Activated naive CD4-positive, alpha-beta T cell (primary cell): ENCODE measurements around the gene DEK.
A peak's percentile ranks its signal among the peaks of the same experiment; 100 is the strongest.
"Not testable (repeated sequence)": the region's sequence is repeated elsewhere in the genome, so short reads cannot be mapped to it uniquely, and the experiment has no call there.

Experiments used
- DNase-seq, 4 experiments: peaks; one replicate each; lab custom pipeline; 2025; lab: John Stamatoyannopoulos, UW

Gene DEK, protein sequence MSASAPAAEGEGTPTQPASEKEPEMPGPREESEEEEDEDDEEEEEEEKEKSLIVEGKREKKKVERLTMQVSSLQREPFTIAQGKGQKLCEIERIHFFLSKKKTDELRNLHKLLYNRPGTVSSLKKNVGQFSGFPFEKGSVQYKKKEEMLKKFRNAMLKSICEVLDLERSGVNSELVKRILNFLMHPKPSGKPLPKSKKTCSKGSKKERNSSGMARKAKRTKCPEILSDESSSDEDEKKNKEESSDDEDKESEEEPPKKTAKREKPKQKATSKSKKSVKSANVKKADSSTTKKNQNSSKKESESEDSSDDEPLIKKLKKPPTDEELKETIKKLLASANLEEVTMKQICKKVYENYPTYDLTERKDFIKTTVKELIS

GRCh38 chr6:18264219-18264922, at the start of gene DEK:
TSS of gene DEK (minus strand) at chr6:18264530. CDS start at chr6:18263987, 543 bp downstream.
- peak; percentile 52 to 71 (median 64) for DNase-seq

- DNase-seq, result no peak
These were observed 48.0 kb upstream of the DEK start for GRCh38 chr6:18312368-18312767.

- DNase-seq, result not testable (repeated sequence)
These were observed 45.7 kb upstream of the DEK start for GRCh38 chr6:18310010-18310409.

DNA sequence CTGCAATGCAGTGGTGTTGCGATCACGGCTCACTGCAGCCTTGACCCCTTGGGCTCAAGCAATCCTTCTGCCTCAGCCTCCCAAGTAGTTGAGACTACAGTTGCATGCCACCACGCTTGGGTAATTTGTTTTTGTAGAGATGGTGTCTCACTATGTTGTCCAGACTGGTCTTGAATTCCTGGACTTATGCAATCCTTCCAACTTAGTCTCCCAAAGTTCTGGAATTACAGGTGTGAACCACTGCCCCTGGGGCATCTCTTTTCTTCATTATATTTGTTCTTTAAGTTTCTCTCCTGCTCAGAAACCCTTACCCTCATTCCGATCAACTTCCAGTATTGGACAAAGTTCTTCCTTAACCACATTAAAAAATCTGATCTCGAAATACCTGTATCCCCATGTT, 44.7 kb upstream of the DEK start:
- no peak for DNase-seq

DNA sequence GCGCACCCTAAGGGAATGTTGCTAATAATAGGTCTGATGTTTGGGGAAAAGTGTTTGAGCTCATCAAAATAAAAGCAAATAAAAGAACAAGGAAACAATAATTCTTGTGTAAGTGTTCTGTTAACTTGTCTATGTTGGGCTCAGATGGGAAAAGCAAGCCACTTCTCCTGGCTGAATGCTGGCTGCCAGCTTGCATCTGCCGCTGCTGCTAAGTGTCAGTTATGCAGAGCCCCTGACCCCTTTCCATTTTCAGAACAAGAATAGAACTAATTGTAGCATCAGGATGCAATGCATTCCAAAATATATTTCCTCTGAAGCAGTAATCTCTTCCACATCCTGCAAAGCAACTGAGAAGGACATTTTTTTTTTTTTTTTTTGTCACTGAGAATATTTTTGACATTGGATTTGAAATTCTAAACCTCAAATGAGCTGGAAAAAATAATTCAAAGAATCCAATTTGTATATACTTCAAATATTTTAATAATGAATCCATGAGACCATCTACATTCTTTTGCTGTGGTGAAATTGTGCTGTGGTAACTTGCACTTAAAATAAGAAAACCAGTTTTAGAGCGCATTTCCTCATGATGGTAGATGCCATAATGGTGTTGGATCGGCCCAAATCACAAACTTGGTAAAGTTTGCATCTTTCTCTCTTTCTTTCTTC, 43.9 kb upstream of the DEK start:
- DNase-seq, result no peak

- no peak for DNase-seq
These were observed 42.6 kb upstream of the DEK start for GRCh38 chr6:18306977-18307376.

- DNase-seq, result no peak
These were observed 38.5 kb upstream of the DEK start for GRCh38 chr6:18302561-18303439.

DNA sequence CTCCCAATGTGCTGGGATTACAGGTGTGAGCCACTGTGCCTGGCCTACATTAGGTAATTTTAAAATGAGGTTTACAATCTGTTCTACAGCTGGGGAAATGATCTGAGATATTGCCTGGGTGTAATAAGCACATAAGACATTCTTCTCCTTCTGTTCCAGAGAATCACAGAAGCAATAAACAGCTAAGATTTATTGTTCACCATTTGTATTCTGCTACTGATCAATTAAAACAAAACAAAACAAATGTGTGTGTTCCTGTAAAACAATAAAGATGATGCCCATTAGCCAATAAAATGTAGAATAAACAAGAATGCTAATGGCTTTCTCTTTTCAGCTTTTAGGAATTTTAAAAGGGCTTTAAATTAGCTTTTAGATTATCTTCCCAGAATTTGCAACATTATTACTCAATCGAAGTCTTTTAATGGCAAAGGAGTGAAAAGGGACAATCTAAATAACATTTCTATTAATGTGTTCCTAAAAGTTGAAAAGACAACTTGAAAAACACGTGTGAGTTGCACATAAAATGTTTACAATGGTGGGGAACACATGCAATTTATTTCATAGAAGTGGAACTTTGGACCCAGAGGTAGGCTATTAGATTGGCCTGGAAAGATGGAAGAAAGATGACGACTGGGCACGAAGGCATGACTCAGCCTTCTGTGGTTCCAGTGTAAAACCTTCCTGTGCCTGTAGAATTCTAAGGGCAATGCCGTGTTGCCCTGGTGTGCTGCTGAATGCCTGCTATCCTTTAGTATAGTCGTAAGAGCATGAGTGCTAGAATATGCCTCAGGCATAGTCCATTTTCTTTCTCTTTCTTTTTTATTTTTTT, 29.0 kb upstream of the DEK start:
- DNase-seq, result no peak

GRCh38 chr6:18289283-18289682, 25.0 kb upstream of the DEK start:
- DNase-seq, result no peak

- no peak for DNase-seq
These were observed 19.9 kb upstream of the DEK start for GRCh38 chr6:18284261-18284660.

DNA sequence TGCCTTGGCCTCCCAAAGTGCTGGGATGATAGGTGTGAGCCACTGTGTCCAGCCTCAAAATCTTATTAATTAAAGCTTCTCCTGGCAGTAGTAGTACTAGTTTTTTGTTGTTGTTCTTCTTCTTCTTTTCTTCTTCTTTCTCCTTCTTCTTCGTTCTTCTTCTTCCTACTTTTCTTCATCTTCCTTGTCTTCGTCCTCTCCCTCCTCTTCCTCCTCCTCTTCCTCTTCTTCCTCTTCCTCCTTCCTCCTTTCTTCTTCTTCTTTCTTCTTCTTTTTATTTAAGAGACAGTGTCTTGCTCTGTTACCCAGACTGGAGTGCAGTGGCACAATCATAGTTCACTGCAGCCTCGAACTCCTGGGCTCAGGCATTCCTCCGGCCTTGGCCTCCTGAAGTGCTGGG, 17.2 kb upstream of the DEK start:
- DNase-seq, result no peak

DNA sequence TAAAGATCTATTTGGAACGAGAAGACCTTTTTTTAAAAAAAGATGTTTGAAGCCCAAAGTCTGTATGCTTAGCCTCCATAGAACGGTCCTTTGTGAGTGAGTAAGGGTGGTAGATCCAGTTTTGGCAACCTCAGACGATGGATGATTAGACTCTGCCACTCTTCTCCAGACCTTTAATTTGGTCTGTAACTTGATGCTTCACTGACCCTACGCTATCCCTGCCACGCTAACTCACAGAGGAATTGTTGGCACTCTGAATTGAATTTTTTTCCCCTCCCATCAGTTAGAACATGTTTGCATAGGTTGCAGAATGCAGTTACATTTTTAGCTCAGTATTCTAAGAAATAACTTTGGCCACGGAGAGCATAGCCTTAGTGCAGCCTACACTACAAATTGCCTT, 15.8 kb upstream of the DEK start:
- no peak for DNase-seq

DNA sequence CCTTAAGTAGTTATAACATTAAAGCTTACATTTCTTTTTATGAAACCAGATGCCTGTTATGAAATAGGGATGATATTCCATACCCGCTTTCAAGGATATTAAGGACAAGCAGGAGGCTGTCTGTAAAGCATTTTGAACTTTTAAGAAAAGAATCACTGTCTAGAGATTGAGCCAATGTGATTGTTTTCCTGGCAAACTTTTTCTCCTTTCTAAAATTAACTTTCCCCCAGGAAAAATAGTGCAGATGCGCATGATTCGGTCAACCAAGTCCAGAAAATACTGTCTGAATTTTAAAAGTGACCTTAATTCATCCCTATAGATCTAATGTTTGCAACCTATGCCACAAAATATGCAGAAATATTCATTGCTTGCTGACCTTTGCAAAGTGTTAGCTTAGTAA, 15.1 kb upstream of the DEK start:
- DNase-seq, result no peak

DNA sequence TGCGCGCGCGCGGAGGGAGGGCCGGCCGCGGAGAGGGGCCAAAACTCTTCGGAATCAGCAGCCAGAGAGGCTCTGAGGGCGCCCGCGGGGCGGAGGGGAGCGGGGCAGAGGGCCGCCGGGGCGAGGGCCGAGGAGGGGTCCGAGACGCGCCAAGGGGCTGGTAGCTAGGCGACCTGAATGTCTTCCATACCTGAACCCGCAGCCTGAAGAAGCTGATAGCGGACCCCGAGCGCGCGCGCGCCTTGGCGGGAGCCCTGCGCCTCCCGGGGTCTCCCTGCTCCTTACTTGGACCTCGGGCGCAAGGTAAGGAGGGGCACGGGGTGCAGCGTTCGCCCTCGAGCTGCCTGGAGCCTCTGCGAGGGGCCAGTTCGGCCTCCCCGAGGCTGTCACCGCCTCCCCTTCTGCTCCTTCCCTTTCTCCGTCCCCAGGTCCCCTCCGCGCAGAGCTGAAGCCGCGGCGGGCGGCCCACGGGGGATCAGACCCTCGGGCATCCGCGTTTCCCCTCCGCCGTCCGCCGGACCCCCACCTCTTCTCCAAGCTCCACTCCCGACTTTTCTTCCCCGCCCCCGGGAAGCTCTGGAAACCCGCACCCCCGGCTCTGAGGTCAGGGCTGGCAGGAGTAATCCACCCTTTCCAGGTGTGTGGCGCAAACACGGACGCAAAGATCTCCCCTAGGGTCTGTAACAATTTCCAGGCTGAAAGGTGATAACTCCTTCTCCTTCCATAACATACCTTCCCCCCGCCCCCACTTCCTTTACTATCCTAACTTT, 13.1 kb upstream of the DEK start:
- no peak for DNase-seq

DNA sequence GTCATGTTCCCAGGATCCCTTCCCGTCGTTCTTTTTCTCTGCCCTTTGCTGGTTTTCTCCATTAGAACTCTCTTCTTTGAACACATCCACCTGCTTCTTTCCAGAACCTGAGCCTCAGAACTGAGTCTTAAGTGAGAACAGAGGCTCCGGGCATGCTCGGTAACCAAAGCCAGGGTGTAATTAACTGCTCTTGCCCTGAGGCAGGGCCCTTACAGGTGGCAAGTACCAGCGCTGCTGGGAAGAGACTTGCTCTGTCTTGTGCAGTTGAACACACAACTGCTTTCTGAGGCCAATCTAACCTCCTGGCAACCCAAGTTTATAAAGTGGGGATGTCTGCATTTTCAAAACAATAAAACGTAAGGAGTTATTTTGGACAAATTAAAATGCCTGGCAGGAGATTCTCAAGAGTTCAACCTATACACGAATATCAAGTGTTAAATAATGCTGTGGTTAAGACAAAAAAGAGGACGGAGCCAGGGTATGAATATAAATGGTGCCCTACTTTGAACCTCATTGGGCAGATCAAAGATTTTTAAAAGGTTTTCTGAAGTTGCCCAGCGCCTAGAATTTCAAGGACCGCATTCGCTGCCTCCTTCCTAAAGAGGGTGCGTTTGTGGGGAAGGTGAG, 12.4 kb upstream of the DEK start:
- no peak for DNase-seq

DNA sequence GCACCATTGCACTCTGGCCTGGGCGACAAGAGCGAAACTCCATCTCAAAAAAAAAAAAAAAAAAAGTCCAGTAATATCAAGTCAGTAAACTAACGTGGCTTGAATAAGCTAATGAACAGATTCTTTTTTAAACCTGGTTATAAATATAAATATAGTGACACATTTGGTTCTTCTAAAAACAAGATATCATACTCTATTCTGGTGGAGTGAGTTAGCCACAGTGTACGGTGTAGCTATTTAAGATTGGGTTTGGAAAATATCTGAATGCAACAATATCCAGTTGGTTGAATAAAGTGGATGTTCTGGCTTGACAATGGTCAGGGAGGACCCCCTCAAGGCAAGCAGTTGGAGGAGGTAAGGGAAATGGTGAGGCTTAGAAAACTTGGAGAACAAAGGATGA, 5.9 kb upstream of the DEK start:
- DNase-seq, result no peak

DNA sequence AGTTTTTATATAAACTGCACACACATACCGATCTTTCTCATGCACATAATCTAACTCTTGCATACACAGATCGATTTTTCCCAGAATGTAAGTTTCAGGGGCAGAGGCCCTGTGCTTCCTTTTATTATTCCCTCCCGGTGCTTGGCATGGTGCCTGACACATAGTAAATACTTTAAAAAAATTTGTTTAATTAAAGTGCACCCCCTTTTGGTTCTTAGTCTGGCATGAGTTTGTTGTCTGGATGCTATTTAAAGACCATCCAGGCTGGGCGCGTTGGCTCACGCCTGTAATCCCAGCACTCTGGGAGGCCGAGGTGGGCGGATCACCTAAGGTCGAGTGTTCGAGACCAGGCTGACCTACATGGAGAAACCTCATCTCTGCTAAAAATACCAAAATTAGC, 5.4 kb upstream of the DEK start:
- no peak for DNase-seq

- no peak for DNase-seq
These were observed 4.9 kb upstream of the DEK start for GRCh38 chr6:18269253-18269652.

DNA sequence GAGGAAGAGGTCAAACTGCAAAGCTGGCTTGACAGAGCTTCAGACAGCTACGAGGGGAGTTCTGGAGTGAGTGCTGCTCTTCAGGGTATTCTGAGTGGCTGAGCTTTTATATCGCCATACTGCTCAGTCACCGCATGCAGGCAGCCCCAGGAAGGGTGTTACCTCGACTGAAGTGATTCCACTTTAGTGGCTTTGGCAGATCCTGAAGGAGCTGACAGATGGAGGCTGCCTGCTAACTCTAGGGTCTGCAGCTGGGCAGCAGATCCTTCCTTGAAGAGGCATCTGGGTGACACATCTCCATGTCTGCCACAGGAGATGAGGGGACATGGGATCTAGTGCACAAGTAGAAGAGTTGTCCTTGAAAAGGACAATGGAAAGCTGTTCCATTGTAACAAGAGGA, 3.7 kb upstream of the DEK start:
- DNase-seq, result no peak

GRCh38 chr6:18266523-18266912, 2.2 kb upstream of the DEK start:
- DNase-seq, result no peak
